GM18499 (cell line): ENCODE data around the gene PKD1L1.
"Not testable (repeated sequence)": the region's sequence is repeated elsewhere in the genome, so short reads cannot be mapped to it uniquely, and the experiment has no call there.

Experiments
- ATAC-seq: cut with Tn5 transposase; IDR thresholded peaks from one replicate; pipeline ENCODE4 v1.9.1; 2021; ENCODE audit warnings: moderate number of reproducible peaks; ENCODE audit not compliant: insufficient read depth, unreplicated experiment

The PKD1L1 gene

DNA sequence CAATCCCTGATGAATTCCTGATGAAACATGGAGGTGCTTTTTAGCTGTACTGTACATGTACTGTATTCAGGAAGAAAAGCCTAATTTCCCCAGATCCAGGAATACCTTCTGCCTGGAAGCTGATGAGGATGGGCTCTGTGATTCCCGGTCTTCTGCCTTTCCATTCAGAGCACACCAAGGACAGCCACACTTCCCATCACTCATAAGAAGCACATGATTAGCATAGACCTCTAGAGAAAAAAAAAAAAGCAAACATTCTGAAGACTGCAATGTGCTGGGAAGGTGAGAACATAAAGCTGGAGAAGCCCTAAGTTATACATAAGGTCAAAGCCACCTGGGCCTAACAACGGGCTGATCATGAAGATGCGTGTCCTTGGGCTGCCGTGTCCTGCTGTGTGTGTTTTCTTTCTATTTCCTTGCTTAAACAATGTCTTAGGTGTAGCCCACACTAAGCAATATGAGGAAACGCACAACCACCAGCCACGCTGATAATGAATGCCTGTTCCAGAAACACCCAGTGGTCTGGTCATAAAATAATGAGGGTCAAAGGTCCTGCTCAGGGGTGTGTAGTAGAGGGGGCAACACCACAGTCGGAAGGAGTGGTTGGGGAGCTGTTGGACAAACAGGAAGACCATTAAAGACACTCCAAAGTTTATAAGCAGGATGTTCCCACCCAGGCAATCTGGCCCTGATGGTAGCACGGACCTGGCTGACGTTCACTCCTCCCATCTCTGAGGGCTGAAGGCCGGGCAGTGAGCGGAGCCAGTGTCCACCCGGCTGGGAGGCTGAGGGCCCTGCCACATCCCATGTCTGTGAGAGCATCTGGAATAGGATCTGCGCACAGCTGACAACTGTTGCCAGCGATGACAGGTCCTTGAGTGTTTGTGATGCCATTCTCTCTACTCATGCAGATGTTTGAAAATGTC lies 7.9 kb downstream of the PKD1L1 start:
- no peak for ATAC-seq

DNA sequence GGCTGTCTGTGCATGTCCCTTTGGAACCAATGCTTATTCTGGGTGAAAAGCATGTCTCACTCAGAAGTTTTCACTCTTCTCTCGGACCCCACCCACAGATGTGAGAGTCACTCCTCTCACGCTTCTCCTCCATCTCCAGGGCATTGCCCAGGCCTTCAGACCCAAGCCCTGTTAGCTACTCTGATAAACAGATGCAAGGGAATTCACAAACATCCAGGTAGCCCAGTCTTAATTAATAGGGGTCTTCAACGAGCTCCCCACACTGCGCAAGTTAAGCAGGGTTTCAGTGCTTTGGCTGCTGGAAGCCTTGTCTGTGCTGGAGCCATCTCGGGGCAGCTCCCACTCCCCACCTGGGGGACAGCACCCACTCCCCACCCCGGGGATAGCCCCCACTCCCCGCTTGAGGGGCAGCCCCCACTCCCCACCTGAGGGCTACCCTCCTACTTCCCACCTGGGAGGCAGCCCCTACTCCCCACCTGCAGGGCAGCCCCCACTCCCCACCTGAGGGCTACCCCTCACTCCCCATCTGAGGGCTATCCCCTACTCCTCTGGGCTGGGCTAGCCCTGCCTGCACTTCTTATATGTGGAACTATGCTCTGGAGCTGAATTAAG lies 8.7 kb downstream of the PKD1L1 start:
- no peak for ATAC-seq

DNA sequence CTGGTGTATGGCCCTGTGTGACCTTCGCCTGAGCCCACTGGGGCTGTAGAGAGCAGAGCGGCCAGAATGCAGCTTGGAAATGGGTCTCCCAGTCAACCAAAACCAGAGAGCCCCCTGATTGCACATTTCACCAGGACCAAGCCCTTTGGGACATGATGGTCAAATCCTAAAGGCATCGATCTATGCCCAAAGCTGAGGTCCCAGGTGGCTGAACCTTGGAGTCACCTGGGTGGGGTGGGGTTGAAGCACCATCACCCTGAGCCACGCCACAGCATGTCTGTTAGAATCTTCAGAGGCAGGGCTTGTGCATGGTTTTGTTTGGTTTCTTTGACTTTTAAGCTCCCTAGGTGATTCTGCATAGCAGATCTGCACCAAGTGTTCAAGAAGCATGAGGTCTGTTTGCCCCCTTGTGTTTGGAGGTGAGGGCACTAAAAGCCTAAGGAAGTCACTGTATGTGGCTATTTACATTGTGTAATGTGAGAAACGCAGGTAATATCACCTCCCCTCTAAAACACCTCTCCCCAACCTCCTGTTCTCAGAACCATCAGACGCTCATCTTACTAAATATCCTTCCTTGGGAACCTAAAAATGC lies 9.6 kb downstream of the PKD1L1 start:
- no peak for ATAC-seq

DNA sequence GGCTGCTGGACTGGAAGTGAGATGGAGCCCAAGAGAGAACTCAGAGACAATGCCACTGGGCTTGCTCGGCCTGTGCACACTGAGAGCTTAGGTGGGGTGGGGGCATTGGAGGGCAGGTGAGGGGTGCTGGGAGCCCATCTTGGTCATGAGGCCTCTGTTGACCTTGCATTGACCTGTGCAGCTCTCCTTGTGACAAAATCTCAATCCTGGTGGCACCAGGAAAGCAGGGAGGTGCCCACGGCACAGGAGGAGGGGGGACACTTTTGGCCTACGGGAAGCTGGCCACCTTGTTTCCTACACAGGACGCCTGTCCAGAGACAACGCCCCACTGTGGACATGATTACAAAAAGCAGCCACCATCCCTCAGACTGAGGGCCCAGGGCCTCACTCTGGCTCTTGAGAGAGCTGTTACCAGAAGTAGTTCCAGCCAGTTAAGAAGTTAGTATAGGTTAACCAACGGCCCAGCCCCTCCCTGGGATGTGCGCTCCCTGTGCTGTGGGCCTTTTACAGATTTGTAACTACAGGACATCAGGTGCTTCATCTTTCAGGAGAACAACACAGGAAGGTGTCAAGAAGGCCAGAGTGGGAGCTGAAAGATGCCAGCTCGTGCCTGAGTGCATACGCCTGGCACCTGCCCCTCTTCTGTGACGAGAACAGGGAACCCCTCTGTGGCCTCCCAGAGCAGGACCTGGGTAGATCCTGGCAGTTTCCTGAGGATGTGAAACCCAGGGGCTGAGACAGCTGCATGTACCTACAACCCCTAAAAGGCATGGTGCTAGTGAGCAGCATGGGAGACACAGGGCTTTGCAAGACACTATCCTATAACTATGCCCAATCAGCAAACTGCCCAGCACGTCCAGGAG lies 10.3 kb downstream of the PKD1L1 start:
- ATAC-seq = peak; percentile 47

DNA sequence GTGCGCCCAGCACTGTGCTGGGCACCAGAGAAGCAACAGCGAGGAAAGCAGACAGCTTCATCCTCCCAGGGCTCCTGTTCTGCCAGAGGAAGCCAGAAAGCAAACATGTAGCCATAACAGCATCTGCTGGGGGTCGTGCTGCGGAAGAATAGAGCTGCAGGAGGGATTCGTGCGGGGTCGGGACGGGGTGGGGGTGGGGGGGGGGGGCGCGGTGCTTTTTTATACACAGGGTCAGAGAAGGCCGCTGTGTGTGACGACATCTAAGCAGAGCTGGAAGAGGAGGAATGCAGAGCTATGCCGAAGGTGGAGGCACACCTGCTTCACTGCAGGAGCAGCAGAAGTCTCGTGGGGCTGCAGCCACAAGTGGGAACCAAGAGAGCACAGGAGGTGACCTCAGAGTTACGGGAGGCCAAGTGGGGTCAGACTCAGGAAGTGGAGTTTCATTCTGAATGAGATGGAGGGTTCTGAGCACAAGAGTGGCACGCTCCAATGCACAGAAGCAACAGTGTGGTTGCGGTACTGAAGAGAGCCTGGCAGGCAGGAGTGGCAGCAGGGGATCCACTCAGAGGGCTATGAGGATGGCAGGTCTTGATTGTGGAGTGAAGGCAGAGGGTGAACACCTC lies 11.1 kb downstream of the PKD1L1 start:
- peak; percentile 94 for ATAC-seq

DNA sequence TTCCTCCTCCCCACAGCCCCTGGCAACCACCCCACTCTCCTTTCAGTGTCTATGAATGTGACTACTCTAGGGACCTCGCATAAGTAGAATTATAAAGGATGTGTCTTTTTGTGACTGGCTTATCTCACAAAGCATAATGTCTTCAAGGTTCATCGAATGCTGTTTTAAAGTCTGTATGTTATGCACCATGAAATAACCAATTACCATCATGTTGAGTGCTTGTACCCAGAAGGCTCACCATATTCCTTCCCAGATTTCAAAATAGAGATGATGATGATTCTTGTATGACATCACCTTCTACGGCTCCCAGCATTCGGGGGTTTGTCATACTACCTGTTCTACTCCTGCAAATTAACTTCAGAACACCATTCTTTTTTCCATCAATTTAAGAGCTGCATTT lies 11.9 kb downstream of the PKD1L1 start:
- ATAC-seq = no peak

DNA sequence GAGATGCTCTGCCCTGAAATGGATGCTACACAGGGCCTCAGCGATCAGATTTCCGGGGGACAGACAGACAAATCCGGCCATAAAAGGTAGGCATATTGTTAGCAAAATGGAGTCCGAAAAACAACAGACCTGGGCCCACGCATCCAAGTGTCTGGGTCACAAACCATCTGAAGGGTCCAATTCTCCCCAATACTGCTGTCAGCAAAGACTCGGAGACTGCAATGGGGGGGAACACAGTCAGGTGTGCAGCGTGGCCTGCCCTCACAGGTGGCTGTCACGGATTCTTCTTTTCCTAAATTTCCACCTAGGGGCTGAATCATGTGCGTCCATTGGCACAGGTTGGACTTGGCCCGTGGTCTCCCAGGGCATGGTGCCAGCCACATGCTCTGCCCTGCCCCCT lies 12.9 kb downstream of the PKD1L1 start:
- no peak for ATAC-seq

DNA sequence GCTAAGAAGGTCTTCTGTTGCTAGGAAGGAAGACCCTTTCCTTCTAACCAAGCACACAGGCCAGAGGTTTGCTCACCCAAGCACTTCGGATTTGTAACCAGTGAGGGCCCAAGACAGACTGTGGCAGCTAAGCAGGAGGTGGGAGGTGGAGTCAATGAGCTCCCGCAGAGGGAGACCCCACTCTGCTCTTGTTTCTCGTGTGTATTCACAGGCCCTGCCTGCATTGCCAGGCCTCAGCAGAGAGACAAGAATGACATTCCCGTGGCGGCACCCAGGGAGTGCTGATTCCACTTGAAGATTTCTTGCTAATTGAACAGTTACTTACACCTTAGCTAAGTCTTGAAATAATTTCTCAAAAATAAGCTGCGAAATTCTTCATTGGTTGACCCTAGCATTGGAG lies 13.4 kb downstream of the PKD1L1 start:
- ATAC-seq = no peak

DNA sequence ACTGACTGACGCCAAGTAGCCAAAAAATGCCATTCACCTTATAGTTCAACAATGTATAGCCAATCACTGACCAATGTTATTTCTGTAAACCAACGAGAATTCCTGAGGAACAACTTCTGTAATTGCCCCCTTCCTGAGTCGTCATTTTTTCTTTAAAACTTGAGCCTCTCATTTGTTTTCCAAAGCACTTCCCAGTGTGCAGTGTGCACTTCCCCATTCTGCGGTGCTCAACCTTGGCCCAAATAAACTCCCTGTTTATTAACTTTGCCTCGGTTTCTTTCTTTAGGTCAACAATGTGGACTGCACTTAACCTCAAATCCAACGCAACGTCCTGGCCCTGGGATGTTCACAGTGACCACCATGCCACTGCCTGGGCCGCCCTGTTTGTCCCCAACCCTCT lies 15.1 kb downstream of the PKD1L1 start:
- ATAC-seq = no peak

DNA sequence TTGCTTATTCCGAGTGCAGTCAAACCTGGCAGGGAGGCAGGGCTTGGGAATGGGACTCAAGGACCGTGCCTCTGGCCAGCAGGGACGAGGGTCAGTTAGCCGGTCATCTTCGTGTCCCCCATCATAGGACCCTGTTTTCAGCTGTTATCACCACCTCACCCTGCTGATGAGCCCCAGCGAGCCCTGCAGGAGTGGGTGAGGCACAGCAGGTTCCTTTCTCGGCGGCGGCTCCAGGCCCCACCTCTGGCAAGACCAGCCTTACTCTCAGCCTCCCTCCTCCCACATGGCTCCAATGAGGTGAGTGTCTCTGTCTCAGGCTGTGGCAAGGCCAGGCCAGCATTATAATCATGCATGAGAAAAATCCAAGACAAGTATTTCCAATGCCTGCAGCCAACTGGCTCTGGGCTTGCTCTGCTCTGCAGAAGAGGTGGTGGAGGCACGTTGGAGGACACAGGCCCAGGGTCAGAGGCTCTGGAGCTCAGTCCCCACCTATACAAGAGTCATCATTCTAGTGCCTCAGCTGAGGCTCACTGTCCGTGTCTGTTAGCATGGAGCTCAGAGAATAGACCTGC lies 15.7 kb downstream of the PKD1L1 start:
- no peak for ATAC-seq

DNA sequence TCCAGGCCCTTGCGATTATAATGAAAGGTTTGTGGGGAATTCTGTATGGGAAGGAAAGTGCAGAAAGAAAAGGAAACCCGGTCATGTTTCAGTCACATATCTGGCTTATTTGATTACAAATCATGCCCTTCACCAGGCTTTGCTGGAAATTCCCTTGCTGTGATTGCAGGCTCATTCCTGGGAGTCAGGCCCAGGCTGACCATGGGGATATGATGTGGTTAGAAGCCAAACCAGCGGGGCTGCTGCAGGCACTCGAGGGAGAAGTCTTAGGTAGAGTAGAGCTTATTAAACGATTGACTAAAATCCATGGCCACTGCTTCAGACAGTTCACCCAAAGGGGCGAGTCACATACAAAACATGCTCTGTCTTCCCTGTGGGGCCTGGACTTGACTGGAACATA lies 16.2 kb downstream of the PKD1L1 start:
- no peak for ATAC-seq

DNA sequence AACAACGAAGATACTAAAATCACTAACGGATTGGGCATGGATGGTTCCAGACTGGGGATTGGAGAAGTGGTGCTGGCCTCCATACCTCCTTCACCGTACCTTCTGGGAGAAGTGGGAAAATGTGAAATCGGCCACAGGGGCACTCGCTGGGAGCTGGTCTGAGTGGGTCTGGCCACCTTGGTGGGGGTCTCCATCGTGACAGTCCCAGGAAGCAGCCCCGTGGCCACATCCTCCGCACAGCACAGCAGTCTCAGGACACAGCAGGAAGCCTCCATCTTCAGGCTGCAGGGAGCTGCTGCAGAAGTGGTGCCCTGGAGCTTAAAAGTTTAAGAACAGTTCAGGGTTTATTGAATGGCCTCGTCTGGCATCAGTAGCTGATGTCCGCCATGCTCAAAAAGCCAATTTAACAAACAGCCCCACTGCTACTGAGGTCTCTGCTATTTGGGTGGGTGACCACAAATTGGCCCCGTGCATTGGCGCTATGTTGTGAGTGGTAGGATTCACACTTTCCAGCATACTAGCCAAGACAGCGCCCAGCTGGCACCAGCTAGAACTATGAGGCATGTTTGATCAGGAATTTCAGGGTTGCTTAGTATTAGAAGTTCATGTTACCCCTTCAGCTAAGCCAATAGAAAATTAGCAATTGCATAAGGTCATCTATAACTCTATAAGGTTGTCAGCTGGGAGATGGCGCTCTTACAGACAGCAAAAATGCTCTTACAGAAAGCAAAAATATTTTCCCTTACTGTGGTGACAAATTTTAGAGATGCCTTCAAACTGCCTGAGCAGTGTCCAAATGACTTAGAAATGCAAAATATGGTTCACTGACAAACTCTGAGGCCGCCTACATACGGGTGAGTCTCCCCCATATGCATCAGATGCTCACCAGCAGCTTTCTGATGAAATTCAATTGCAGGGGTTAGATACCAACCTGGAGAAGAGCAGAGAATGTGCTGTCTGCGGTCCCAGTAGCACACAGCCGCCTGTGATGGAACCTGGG lies 17.0 kb downstream of the PKD1L1 start:
- ATAC-seq = no peak

DNA sequence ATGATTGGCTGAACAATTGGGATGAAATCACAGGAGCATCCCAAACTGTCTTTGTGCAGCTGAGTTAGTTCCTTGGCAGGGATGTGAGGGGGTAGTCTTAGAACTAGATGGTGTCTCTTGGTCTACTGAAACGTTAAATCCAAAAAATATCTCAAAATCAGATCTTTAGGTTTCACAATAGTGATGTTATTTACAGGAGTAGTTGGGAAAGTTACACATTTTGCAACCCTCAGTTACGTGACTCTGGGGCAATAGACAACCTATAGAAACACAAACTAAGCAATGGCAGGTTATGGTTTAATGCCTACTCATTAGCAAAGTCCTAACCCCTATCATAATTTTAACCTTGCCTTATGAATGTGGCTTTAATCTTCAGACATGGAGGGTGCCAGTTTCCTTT lies 24.0 kb downstream of the PKD1L1 start:
- no peak for ATAC-seq

DNA sequence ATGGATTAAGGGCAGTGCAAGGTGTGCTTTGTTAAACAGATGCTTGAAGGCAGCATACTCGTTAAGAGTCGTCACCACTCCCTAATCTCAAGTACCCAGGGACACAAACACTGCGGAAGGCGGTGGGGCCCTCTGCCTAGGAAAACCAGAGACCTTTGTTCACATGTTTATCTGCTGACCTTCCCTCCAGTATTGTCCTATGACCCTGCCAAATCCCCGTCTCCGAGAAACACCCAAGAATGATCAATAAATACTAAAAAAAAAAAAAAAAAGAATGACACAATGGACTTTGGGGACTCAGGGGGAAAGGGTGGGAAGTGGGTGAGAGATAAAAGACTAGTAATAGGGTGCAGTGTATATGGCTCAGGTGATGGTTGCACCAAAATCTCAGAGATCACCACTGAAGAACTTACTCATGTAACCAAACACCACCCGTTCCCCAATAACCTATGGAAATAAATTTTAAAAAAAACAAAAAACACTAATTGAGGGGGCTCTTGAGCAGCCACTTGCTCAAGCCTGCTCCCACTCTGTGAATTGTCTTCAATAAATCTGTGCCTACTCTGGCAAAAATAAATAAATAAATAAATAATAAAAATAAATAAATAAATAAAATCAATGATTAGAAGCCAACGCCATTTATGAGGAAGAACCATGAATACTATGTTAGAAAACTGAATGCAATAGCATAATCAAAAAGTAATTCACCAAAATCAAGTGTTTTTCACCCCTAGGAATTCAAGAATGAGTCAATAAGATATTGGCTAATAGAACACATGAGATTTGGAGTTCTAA lies 25.0 kb downstream of the PKD1L1 start:
- not testable (repeated sequence) for ATAC-seq

DNA sequence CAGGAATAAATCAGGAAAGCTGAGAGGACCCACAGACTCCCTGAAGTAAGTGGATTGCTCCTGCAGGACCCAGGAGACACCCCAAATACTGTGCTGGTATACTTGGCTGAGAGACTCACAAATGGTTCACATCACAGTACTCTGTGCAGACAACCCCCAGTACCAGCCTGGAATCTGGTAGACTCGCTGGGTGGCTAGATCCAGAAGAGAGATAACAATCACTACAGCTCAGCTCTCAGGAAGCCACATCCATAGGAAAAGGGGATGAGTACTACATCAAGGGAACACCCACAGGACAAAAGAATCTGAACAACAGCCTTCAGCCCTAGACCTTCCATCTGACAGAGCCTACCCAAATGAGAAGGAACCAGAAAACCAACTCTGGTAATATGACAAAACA lies 31.8 kb downstream of the PKD1L1 start:
- ATAC-seq = not testable (repeated sequence)

DNA sequence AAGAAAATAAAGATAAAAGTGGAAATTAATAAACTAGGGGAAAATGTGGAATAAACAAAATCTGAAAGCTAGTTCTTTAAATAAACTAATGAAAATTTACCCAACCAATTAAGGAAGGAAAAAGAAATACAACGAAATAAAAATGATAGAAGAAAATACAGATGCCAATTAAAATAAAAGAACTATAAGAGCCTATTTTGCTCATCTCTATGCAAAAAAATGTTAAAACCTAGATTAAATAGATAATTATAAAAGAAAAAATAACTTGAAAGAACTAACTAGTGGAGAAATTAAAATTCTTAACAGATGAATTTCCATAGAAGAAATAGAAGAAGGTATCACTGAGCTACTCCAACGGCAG lies 32.7 kb downstream of the PKD1L1 start:
- ATAC-seq = no peak

DNA sequence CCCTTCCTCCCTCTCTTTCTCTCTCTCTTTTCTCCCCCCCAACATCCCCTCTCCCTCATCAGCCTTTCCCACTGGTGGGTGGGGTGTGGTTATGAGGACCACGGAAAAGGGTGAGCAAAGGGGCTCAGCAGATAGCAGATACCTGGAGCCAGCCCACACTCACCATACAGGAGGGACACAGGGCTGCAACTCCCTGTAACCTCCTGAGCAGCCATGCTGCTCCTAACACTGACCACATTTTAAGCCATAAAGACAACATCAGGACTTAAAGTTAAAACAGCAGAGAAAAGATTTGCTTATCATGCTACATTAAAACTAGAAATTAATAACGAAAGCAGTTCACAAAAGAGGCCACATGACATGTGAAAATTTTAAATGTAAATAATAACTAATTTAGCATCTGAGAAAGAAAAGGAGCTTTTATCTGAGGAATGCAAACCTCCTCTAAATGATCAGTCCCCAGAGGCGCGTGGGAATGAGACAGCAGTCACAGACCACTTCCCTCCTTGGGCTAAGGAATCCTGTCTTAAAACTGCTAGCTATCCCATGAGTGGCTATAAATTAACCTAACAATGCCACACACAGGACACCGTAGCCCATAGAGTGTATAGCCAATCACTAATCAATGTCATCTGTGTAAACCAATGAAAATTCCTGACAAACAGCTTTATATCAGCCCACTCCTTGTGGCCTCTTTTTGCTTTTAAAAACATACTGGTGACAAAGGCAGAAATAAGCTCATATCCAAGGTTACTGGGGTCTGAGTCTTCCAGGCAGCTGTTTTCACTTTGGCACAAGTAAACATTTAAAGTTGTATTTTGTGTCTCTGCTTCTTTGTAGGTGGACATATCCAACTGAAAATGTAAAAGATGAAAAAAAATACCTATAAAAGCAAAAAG lies 33.3 kb downstream of the PKD1L1 start:
- no peak for ATAC-seq
